Spleen (tissue), 11 donors: ENCODE data around the gene MYOZ2. TPM values are rescaled to one million over a fixed set of nuclear protein-coding genes. Genes with fewer than 3 reads are reported as not detected.
"Not testable (repeated sequence)": the region's sequence is repeated elsewhere in the genome, so short reads cannot be mapped to it uniquely, and the experiment has no call there.

Source experiments
- DNase-seq: peaks from one replicate; pipeline ENCODE4 v3.0.0-alpha.2; 2020
- H3K27ac ChIP-seq, 8 donors: fragments of 200-600 bp; sonication (generic) in 7 of 8; 1 replicate in 4 of 8; 2 replicates in 4 of 8; pipeline versions ENCODE4 v1.5.0 to v1.8.0; 2016 to 2021; ENCODE audit warnings: inconsistent platforms in 4 of 8, mild to moderate bottlenecking in 4 of 8, moderate library complexity in 1 of 8
- H3K27me3 ChIP-seq, 7 donors: fragments of 200-600 bp; sonication (generic) in 6 of 7; replicated peaks in 1 of 7; 1 replicate in 4 of 7; 2 replicates in 3 of 7; pipeline versions ENCODE4 v1.5.0 to v1.8.0; 2016 to 2021; ENCODE audit warnings: inconsistent platforms in 3 of 7, mild to moderate bottlenecking in 1 of 7
- H3K36me3 ChIP-seq, 6 donors: fragments of 200-600 bp; sonication (generic) in 5 of 6; 1 replicate in 4 of 6; 2 replicates in 2 of 6; pipeline versions ENCODE4 v1.5.0 to v1.8.0; 2016 to 2021; ENCODE audit warnings: inconsistent platforms in 2 of 6
- H3K4me1 ChIP-seq, 6 donors: fragments of 200-600 bp; sonication (generic) in 5 of 6; 1 replicate in 3 of 6; 2 replicates in 3 of 6; pipeline versions ENCODE4 v1.5.0 to v1.8.0; 2016 to 2021; ENCODE audit warnings: inconsistent platforms in 3 of 6
- H3K4me3 ChIP-seq, 8 donors: fragments of 200-600 bp; sonication (generic) in 7 of 8; 1 replicate in 4 of 8; 2 replicates in 4 of 8; pipeline versions ENCODE4 v1.5.0 to v1.8.0; 2016 to 2021; ENCODE audit warnings: inconsistent platforms in 4 of 8, mild to moderate bottlenecking in 4 of 8, moderate library complexity in 2 of 8
- H3K9me3 ChIP-seq, 8 donors: fragments of 200-600 bp; sonication (generic) in 7 of 8; 1 replicate in 4 of 8; 2 replicates in 4 of 8; pipeline versions ENCODE4 v1.5.0 to v1.8.0; 2016 to 2021; ENCODE audit warnings: inconsistent platforms in 4 of 8
- POLR2A ChIP-seq, 3 donors: fragments of 450-650 bp; IDR thresholded peaks; one replicate each; pipeline ENCODE4 v1.5.1; 2017; ENCODE audit warnings: antibody characterized with exemption in 3 of 3, mild to moderate bottlenecking in 1 of 3
- POLR2AphosphoS5 ChIP-seq, 3 donors: sonication (generic); formaldehyde crosslinking; IDR thresholded peaks; one replicate each; pipeline ENCODE4 v1.5.1; 2017; ENCODE audit warnings: antibody characterized with exemption in 3 of 3
- WGBS, 5 donors: extraction: QIAGEN DNeasy Blood & Tissue Kit in 3 of 5; methylation state at CpG; one replicate each; pipeline versions ENCODE4 v1.1.5 to v1.1.7; 2013 to 2018; 5-methylcytosine and 5-hydroxymethylcytosine counted together
- intact Hi-C: fragments of 100-400 bp; cut with DNase I; formaldehyde crosslinking; loops from one replicate; pipeline ENCODE4 v1.15.0; 2023; ENCODE audit warnings: low total_unique reads
- polyA plus RNA-seq, 3 donors: library from polyadenylated mRNA; stranded (reverse); fragments of 200-250 nt; gene quantifications; one replicate each; pipeline ENCODE4 v1.2.1, GENCODE V29; 2013
- total RNA-seq, 7 donors: library from RNA; depleted of rRNA in 3 of 7; stranded (reverse); fragments of >200 nt in 3 of 7; fragmentation: NEBNext Ultra II Directional in 4 of 7; extraction: Animal tissue kit (Norgen Biotek cat#: 25700) in 4 of 7; gene quantifications; one replicate each; pipeline versions ENCODE4 v1.1.0 to v1.2.1, GENCODE V29; 2016 to 2021
- TF ChIP-seq, protein P1 (sequence below), 11 experiments: fragments of 200-600 bp in 7 of 11; fragments of 450-650 bp in 4 of 11; sonication (generic) in 4 of 11; IDR thresholded peaks in 8 of 11; conservative IDR thresholded peaks in 3 of 11; 1 replicate in 7 of 11; 2 replicates in 4 of 11; pipeline versions ENCODE4 v1.4.0 to v1.8.0; 2016 to 2021; ENCODE audit warnings: antibody characterized with exemption in 11 of 11, inconsistent platforms in 4 of 11, mild to moderate bottlenecking in 1 of 11
- donor health status: healthy with polysubstance abuse.
- donor health status: DM: no; HTN: no; CAD: no; lungs with moderate emphysema.
- donor health status: DM: no; HTN: no; CAD: no.
- donor health status: Bipolar disorder and iron deficiency.
- donor health status: healthy.
- donor health status: DM: no; HTN: no; CAD: no.
- donor health status: DM: yes; HTN: yes; CAD: no.

Gene MYOZ2
- total and polyA plus RNA-seq, 10 donors = 0.26 to 0.54 (median 0.41) TPM; not detected in 1

DNA sequence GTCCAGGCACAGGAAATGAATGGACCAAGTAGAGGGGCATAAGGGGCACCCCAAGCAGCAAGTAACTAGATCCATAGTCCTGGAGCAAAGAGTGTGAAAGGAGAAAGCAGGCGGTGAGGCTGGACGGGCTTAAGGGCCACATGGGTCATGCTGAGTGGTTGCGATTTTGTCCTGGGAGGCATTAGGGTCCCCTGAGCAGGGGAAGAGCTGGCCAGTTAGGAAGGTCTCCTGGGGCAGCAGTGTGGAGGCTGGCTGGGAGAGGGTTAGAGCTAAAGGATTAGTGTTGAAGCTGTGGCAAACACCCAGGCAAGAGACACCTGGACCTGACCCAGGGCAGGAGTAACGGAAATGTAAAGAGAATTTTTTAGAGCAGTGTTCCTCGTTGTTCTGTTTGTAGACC lies 26.5 kb downstream of the MYOZ2 start:
- intact Hi-C loops = no loop called here
- TF ChIP-seq POLR2AphosphoS5 (IDR thresholded peaks at IDR 0.05) (no peak), POLR2A (IDR thresholded peaks at IDR 0.05) (no peak)
- TF ChIP-seq, protein P1, sequence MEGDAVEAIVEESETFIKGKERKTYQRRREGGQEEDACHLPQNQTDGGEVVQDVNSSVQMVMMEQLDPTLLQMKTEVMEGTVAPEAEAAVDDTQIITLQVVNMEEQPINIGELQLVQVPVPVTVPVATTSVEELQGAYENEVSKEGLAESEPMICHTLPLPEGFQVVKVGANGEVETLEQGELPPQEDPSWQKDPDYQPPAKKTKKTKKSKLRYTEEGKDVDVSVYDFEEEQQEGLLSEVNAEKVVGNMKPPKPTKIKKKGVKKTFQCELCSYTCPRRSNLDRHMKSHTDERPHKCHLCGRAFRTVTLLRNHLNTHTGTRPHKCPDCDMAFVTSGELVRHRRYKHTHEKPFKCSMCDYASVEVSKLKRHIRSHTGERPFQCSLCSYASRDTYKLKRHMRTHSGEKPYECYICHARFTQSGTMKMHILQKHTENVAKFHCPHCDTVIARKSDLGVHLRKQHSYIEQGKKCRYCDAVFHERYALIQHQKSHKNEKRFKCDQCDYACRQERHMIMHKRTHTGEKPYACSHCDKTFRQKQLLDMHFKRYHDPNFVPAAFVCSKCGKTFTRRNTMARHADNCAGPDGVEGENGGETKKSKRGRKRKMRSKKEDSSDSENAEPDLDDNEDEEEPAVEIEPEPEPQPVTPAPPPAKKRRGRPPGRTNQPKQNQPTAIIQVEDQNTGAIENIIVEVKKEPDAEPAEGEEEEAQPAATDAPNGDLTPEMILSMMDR (IDR thresholded peaks at IDR 0.05 in 8 of 11, conservative IDR thresholded peaks at IDR 0.05 in 3 of 11) = no peak
- 85 to 92% (median 89%) methylated on average over 5 of the region's 5 CpGs for WGBS, 5 donors
- Histone ChIP-seq H3K27me3 (no peaks in the 10 kb centered on the region), H3K36me3 (no peaks in the 10 kb centered on the region), H3K4me3 (no peak overlapping the region), H3K4me1 (no peaks in the 10 kb centered on the region), H3K27ac (no peak overlapping the region), H3K9me3 (no peaks in the 10 kb centered on the region)
- DNase-seq = no peak

DNA sequence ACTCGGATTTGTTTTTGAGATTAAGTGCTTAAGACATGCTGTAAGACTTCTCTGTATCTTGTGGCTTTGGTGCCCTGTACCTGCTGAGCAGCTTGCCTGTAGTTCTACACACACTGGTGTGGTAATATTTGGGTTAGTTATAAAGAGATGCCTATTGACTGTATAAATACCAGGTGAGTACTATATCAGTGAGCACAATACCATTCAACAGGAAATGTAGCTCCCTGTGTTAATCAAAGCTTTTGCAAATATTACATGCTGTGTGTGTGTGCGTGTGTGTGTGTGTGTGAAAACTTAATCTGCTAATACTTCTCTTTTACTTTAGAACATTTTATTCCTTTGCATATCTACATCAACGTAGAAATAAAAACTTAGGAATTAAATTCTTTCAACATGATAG lies 30.1 kb downstream of the MYOZ2 start:
- intact Hi-C loops = no loop called here
- WGBS, 5 donors = 79 to 89% (median 87%) methylated on average over 3 of the region's 3 CpGs
- DNase-seq = no peak
- H3K27me3 ChIP-seq = no peaks in the 10 kb centered on the region
- H3K27ac ChIP-seq = no peak overlapping the region
- no peaks in the 10 kb centered on the region for H3K4me1 ChIP-seq
- H3K4me3 ChIP-seq = no peak overlapping the region
- H3K36me3 ChIP-seq = no peaks in the 10 kb centered on the region
- TF ChIP-seq, protein P1 (IDR thresholded peaks at IDR 0.05 in 8 of 11, conservative IDR thresholded peaks at IDR 0.05 in 3 of 11) = no peak
- TF ChIP-seq POLR2AphosphoS5 (IDR thresholded peaks at IDR 0.05) = no peak
- no peak for TF ChIP-seq POLR2A (IDR thresholded peaks at IDR 0.05)
- no peaks in the 10 kb centered on the region for H3K9me3 ChIP-seq

DNA sequence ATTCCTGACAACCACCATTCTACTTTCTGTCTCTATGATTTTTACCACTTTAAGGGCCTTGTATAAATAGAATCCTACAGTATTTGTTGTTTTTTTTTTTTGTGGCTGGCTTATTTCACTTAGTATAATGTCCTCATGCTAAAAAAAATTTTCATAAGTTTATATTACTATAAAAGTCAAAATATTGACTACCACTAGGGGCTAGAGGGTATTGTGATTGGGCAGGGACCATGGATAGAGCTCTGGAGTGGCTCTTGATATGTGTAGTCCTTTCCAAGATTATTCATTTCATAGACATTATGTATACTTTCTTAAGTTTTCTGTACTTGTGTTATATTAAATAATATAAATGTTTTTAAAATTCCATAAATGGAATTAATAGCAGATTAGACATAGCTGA lies 34.6 kb downstream of the MYOZ2 start:
- Histone ChIP-seq H3K9me3 (no peaks in the 10 kb centered on the region), H3K27me3 (no peaks in the 10 kb centered on the region), H3K4me1 (no peaks in the 10 kb centered on the region), H3K27ac (no peak overlapping the region), H3K36me3 (no peaks in the 10 kb centered on the region), H3K4me3 (no peak overlapping the region)
- TF ChIP-seq, protein P1 (IDR thresholded peaks at IDR 0.05 in 8 of 11, conservative IDR thresholded peaks at IDR 0.05 in 3 of 11) = no peak
- TF ChIP-seq POLR2A (IDR thresholded peaks at IDR 0.05) (no peak), POLR2AphosphoS5 (IDR thresholded peaks at IDR 0.05) (no peak)
- intact Hi-C loops = no loop called here
- DNase-seq = no peak

DNA sequence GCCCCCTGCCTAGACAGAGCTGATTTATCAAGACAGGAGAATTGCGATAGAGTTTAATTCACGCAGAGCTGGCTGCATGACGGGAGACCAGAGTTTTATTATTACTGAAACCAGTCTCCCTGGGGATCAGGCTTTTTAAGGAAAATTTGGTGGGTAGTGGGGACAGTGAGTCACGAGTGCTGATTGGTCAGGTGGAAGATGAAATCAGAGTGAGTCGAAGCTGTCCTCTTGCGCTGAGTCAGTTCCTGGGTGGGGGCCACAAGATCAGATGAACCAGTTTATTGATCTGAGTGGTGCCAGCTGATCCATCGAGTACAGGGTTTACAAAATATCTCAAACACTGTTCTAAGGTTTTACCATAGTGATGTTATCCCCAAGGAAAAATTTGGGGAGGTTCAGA lies 36.6 kb downstream of the MYOZ2 start:
- intact Hi-C loops = no loop called here
- 81 to 89% (median 85%) methylated on average over 7 of the region's 7 CpGs for WGBS, 5 donors

DNA sequence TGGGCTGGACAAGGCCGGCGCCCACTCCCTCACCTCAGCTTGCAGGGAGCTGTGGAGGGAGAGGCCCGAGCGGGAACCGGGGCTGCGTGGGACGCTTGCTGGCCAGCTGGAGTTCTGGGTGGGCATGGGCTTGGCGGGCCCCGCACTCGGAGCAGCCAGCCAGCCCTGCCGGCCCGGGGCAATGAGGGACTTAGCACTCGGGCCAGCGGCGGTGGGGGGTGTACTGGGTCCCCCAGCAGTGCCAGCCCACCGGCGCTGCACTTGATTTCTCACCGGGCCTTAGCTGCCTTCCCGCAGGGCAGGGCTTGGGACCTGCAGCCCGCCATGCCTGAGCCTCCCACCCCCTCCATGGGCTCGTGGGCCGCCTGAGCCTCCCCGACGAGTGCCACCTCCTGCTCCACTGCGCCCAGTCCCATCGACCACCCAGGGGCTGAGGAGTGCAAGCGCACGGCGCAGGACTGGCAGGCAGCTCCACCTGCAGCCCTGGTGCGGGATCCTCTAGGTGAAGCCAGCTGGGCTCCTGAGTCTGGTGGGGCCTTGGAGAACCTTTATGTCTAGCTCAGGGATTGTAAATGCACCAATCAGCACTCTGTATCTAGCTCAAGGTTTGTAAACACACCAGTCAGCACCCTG lies 38.2 kb downstream of the MYOZ2 start:
- DNase-seq, H3K36me3 ChIP-seq, H3K4me3 ChIP-seq, H3K9me3 ChIP-seq, H3K4me1 ChIP-seq, H3K27ac ChIP-seq, intact Hi-C loops, H3K27me3 ChIP-seq: not testable (repeated sequence)
- WGBS, 5 donors = 94 to 100% (median 95%) methylated on average over 3 to 30 of the region's 30 CpGs

More for the DNA sequence above, 36.6 kb downstream of the MYOZ2 start:
- H3K27ac ChIP-seq = no peak overlapping the region
- no peaks in the 10 kb centered on the region for H3K4me1 ChIP-seq
- no peak overlapping the region for H3K4me3 ChIP-seq
- H3K36me3 ChIP-seq = no peaks in the 10 kb centered on the region
- TF ChIP-seq POLR2A (IDR thresholded peaks at IDR 0.05) = no peak
- TF ChIP-seq POLR2AphosphoS5 (IDR thresholded peaks at IDR 0.05) = no peak
- TF ChIP-seq, protein P1 (IDR thresholded peaks at IDR 0.05 in 8 of 11, conservative IDR thresholded peaks at IDR 0.05 in 3 of 11) = no peak
- no peaks in the 10 kb centered on the region for H3K27me3 ChIP-seq
- no peak for DNase-seq
- H3K9me3 ChIP-seq = no peaks in the 10 kb centered on the region
